ENCODE measurements around the gene SEC24B. TPM values are rescaled to one million over a fixed set of nuclear protein-coding genes. Genes with fewer than 3 reads are reported as not detected.
A peak's percentile ranks its signal among the peaks of the same experiment; 100 is the strongest.

Gene SEC24B
- total and polyA plus RNA-seq, 12 donors = 7.3 to 34.1 (median 29.6) TPM

- peaks cover 0 to 24% (median 11%) of the 10 kb centered on the region in 9 donors for H3K4me1 ChIP-seq
- peaks cover 0 to 6% (median 0%) of the 10 kb centered on the region in 9 donors for H3K36me3 ChIP-seq
- 1% methylated on average over 29 of the region's 29 CpGs for WGBS, 2 donors
- peaks cover 0 to 8% (median 0%) of the 10 kb centered on the region in 11 donors for H3K9me3 ChIP-seq
- ATAC-seq = peak; percentile 48 to 78 (median 66)
- peaks cover 0 to 3% (median 0%) of the 10 kb centered on the region in 7 donors for H3K27me3 ChIP-seq
- no peak for TF ChIP-seq CTCF (IDR thresholded peaks at IDR 0.05)
- DNase-seq = peak; percentile 31 to 37
- intact Hi-C loops (cut with DNase I) = loop anchor here in 5 of 10 donors (2.0 to 10.0 kb wide), 4 partner anchors 126 to 144 kb away; partner anchors contain the start of genes SEC24B (in 4 of the 5) and CASP6 (in 2 of the 5)
- peak overlapping the region; percentile 58 to 87 (median 74) for H3K4me3 ChIP-seq
- H3K27ac ChIP-seq = peak overlapping the region; percentile 69 to 94 (median 86)
Measured at GRCh38 chr4:109560687-109561461, 127.3 kb downstream of the SEC24B start.

- Histone ChIP-seq H3K4me3 (no peak overlapping the region), H3K4me1 (peaks cover 0 to 24% (median 11%) of the 10 kb centered on the region in 9 donors), H3K9me3 (peaks cover 0 to 6% (median 0%) of the 10 kb centered on the region in 11 donors), H3K27ac (no peak overlapping the region), H3K27me3 (peaks cover 0 to 3% (median 0%) of the 10 kb centered on the region in 7 donors), H3K36me3 (peaks cover 0 to 6% (median 0%) of the 10 kb centered on the region in 9 donors)
- no peak for TF ChIP-seq CTCF (IDR thresholded peaks at IDR 0.05)
- intact Hi-C loops (cut with DNase I) = loop anchor here in 5 of 10 donors (5.0 to 10.0 kb wide), 3 partner anchors 128 to 142 kb away; partner anchors contain the start of genes SEC24B (in 4 of the 5) and CASP6 (in 1 of the 5)
- ATAC-seq (no peak), DNase-seq (no peak)
- WGBS, 2 donors = 95 to 97% methylated on average over 6 of the region's 6 CpGs
Measured at GRCh38 chr4:109562457-109563239, 129.0 kb downstream of the SEC24B start.

- no peak overlapping the region for H3K4me3 ChIP-seq
- intact Hi-C loops (cut with DNase I) = no loop called here
- 95 to 97% methylated on average over 3 of the region's 3 CpGs for WGBS, 2 donors
- no peaks in the 10 kb centered on the region for H3K27me3 ChIP-seq
- no peak for TF ChIP-seq CTCF (IDR thresholded peaks at IDR 0.05)
- peaks cover 0 to 17% (median 0%) of the 10 kb centered on the region in 9 donors for H3K4me1 ChIP-seq
- H3K36me3 ChIP-seq = no peaks in the 10 kb centered on the region
- no peak for ATAC-seq
- no peak overlapping the region for H3K27ac ChIP-seq
- H3K9me3 ChIP-seq = peaks cover 0 to 10% (median 0%) of the 10 kb centered on the region in 11 donors
- no peak for DNase-seq
Measured at GRCh38 chr4:109571494-109571893, 137.9 kb downstream of the SEC24B start.

- WGBS, 2 donors = 92 to 94% methylated on average over 3 of the region's 3 CpGs
- no peaks in the 10 kb centered on the region for H3K36me3 ChIP-seq
- H3K4me1 ChIP-seq = peaks cover 0 to 17% (median 0%) of the 10 kb centered on the region in 9 donors
- no peak for DNase-seq
- no peaks in the 10 kb centered on the region for H3K27me3 ChIP-seq
- no peak overlapping the region for H3K27ac ChIP-seq
- ATAC-seq = no peak
- intact Hi-C loops (cut with DNase I) = no loop called here
- TF ChIP-seq CTCF (IDR thresholded peaks at IDR 0.05) = no peak
- peaks cover 0 to 10% (median 0%) of the 10 kb centered on the region in 11 donors for H3K9me3 ChIP-seq
- no peak overlapping the region for H3K4me3 ChIP-seq
Measured at GRCh38 chr4:109572154-109572553, 138.5 kb downstream of the SEC24B start.

Measured in heart right ventricle (tissue), 16 donors.